PC-3 (cell line): ENCODE results near the gene MYL12B. TPM values are rescaled to one million over a fixed set of nuclear protein-coding genes. Genes with fewer than 3 reads are reported as not detected.

Experiments
- ATAC-seq: fragments of 200-7000 bp; cut with Tn5 transposase; 2 replicates; pipeline ENCODE4 v1.9.1; 2020; ENCODE audit warnings: mild to moderate bottlenecking, moderate library complexity
- BruUV-seq: library from RNA; stranded (reverse); fragments of 400-500 nt; replicated peaks from 2 replicates; lab custom pipeline; 2021; lab: Mats Ljungman, UMichigan
- CTCF ChIA-PET: fragments of 300-600 bp; sonication (Branson Sonifier 250); formaldehyde crosslinking; loops from one replicate; lab custom pipeline; 2022; ENCODE audit warnings: antibody characterized with exemption; lab: Charles Lee
- POLR2A ChIA-PET: fragments of 300-600 bp; sonication (Branson Sonifier 250); formaldehyde crosslinking; loops from one replicate; lab custom pipeline; 2022; ENCODE audit warnings: antibody characterized with exemption; ENCODE audit not compliant: unreplicated experiment; lab: Charles Lee
- DNase-seq: peaks from one replicate; pipeline ENCODE4 v3.0.0-alpha.2; 2015
- H2AFZ ChIP-seq: fragments of 300-600 bp; sonication (generic); 2 replicates; pipeline ENCODE4 v1.6.0; 2016; ENCODE audit warnings: antibody characterized with exemption, low read length
- H3F3A ChIP-seq: fragments of 300-600 bp; sonication (generic); one replicate; pipeline ENCODE4 v1.6.0; 2017; ENCODE audit warnings: antibody characterized with exemption, low read length, control low read depth, mild to moderate bottlenecking; ENCODE audit not compliant: unreplicated experiment
- H3K27ac ChIP-seq: fragments of 300-600 bp; sonication (generic); 2 replicates; pipeline ENCODE4 v1.5.1; 2016; ENCODE audit warnings: mild to moderate bottlenecking, low read length
- H3K27me3 ChIP-seq: fragments of 300-600 bp; sonication (generic); 2 replicates; pipeline ENCODE4 v1.6.1; 2016; ENCODE audit warnings: low read length, mixed read lengths
- H3K36me3 ChIP-seq: fragments of 300-600 bp; sonication (generic); 2 replicates; pipeline ENCODE4 v1.6.1; 2016; ENCODE audit warnings: low read depth, mixed run types, low read length, mixed read lengths
- H3K4me1 ChIP-seq: fragments of 300-600 bp; sonication (generic); 2 replicates; pipeline ENCODE4 v1.5.1; 2016; ENCODE audit warnings: low read length; ENCODE audit not compliant: insufficient read depth
- H3K4me2 ChIP-seq: fragments of 300-600 bp; sonication (generic); 2 replicates; pipeline ENCODE4 v1.6.0; 2016; ENCODE audit warnings: low read length
- H3K4me3 ChIP-seq: fragments of 300-600 bp; sonication (generic); 2 replicates; pipeline ENCODE4 v1.5.1; 2016; ENCODE audit warnings: mild to moderate bottlenecking, low read length, mixed read lengths
- H3K79me2 ChIP-seq: fragments of 300-600 bp; sonication (generic); 2 replicates; pipeline ENCODE4 v1.6.1; 2017; ENCODE audit warnings: low read length, mixed read lengths
- H3K9ac ChIP-seq: fragments of 300-600 bp; sonication (generic); 2 replicates; pipeline ENCODE4 v1.6.0; 2016; ENCODE audit warnings: mild to moderate bottlenecking, low read length
- H3K9me2 ChIP-seq: fragments of 300-600 bp; sonication (generic); replicated peaks from 2 replicates; pipeline ENCODE4 v1.6.1; 2016; ENCODE audit warnings: mixed run types, low read length, mixed read lengths
- H3K9me3 ChIP-seq: fragments of 300-600 bp; sonication (generic); 2 replicates; pipeline ENCODE4 v1.6.1; 2016; ENCODE audit warnings: low read length, mixed read lengths
- H4K20me1 ChIP-seq: fragments of 300-600 bp; sonication (generic); 2 replicates; pipeline ENCODE4 v1.6.1; 2016; ENCODE audit warnings: low read length, mixed read lengths
- EZH2 ChIP-seq: fragments of 300-600 bp; sonication (generic); IDR thresholded peaks from one replicate; pipeline ENCODE4 v1.6.1; 2017; ENCODE audit warnings: antibody characterized with exemption, mild to moderate bottlenecking, low read length; ENCODE audit not compliant: unreplicated experiment
- EZH2phosphoT487 ChIP-seq: fragments of 300-600 bp; sonication (generic); IDR thresholded peaks from 2 replicates; pipeline ENCODE4 v1.6.1; 2018; ENCODE audit warnings: mild to moderate bottlenecking, antibody characterized with exemption, low read length, borderline replicate concordance
- intact Hi-C: fragments of 100-400 bp; cut with micrococcal nuclease; formaldehyde crosslinking; loops from 2 replicates; pipeline ENCODE4 v1.9.0; 2023
- total RNA-seq: library from RNA; depleted of rRNA; stranded (reverse); fragments of >200 nt; gene quantifications from 2 replicates; pipeline ENCODE4 v1.2.3, GENCODE V29; 2014
- TF ChIP-seq, protein P1 (sequence below): fragments of 300-600 bp; sonication (generic); conservative IDR thresholded peaks from 2 replicates; pipeline ENCODE4 v1.5.1; 2017; ENCODE audit warnings: antibody characterized with exemption, low read depth, mild to moderate bottlenecking, low read length

Gene MYL12B
- total RNA-seq, 1 experiment from 2014 or later = 308 TPM

DNA sequence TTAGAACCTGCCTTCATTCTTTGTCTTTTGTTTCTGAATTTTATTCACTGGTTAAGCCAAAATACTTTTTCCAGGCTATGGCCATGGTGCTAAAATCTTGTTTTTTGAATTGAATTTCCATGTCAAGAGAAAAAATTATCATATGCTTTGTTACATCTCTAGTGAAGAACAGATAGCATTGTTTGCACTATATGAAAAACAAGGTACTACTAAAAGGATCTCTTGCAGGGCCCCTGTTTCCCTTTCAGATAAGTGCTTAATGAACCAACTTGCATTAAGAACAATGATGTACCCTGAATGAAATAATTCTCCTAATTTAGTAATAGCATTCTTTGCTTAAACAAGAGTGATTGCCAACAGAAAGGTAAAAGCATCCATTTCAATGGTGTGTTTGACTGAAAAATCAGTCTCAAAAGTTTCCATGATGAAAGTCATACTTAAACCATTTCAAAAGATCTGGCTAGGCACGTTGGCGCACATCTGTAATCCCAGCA is 4.3 kb upstream of the MYL12B start:
- H3K27ac ChIP-seq = peak overlapping the region; percentile 98
- H2AFZ ChIP-seq = no peak overlapping the region
- DNase-seq (no peak), ATAC-seq (no peak)
- intact Hi-C loops = loop anchor here (2.0 kb wide), 1 partner anchor 191 kb away; no protein-coding TSS in a partner anchor
- no peaks in the 10 kb centered on the region for H3K27me3 ChIP-seq
- H3K9me2 ChIP-seq = no peaks in the 10 kb centered on the region
- H3K4me1 ChIP-seq = peaks cover 45% of the 10 kb centered on the region
- peaks cover 8% of the 10 kb centered on the region for H3F3A ChIP-seq
- peaks cover 47% of the 10 kb centered on the region for H3K36me3 ChIP-seq
- CTCF ChIA-PET = no interaction called here
- TF ChIP-seq EZH2phosphoT487 = no peak
- TF ChIP-seq EZH2 = no peak
- TF ChIP-seq, protein P1, sequence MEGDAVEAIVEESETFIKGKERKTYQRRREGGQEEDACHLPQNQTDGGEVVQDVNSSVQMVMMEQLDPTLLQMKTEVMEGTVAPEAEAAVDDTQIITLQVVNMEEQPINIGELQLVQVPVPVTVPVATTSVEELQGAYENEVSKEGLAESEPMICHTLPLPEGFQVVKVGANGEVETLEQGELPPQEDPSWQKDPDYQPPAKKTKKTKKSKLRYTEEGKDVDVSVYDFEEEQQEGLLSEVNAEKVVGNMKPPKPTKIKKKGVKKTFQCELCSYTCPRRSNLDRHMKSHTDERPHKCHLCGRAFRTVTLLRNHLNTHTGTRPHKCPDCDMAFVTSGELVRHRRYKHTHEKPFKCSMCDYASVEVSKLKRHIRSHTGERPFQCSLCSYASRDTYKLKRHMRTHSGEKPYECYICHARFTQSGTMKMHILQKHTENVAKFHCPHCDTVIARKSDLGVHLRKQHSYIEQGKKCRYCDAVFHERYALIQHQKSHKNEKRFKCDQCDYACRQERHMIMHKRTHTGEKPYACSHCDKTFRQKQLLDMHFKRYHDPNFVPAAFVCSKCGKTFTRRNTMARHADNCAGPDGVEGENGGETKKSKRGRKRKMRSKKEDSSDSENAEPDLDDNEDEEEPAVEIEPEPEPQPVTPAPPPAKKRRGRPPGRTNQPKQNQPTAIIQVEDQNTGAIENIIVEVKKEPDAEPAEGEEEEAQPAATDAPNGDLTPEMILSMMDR = no peak
- peaks cover 2% of the 10 kb centered on the region; the same call in 1 of the 2 replicates for H4K20me1 ChIP-seq
- no peaks in the 10 kb centered on the region for H3K9me3 ChIP-seq
- peak overlapping the region; percentile 33 for H3K9ac ChIP-seq
- BruUV-seq = TSS peak; percentile 28
- H3K4me2 ChIP-seq = peak overlapping the region; percentile 86
- H3K4me3 ChIP-seq = no peak overlapping the region
- POLR2A ChIA-PET = interaction anchor here (0.6 kb wide), 1 partner anchor 8 kb away, joined by 6 read pairs; no protein-coding TSS in a partner anchor
- peaks cover 58% of the 10 kb centered on the region for H3K79me2 ChIP-seq

DNA sequence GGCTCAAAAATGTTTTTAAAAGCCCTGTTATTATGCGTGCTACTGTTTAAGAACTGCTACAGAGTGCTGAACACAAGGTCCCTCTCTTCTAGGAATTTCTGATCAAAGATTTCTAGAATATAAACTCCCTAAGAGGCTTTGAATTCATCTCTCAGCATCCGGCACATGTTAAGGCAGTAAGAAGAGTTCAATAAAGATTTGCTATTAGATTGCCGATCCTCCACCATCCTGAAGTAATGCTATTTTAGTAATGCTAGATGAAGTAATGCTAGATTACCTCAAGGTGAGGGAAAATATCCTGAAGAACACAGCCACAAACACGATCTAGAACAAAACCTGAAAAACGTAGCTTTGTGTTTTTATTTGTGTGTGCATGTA is 949 bp upstream of the MYL12B start:
- ChIA-PET POLR2A (interaction anchor here (0.7 to 1.0 kb wide), 4 partner anchors 10 to 358 kb away, joined by 3 to 9 read pairs (median 5); no protein-coding TSS in a partner anchor), CTCF (no interaction called here)
- BruUV-seq = no TSS peak
- peaks cover 70% of the 10 kb centered on the region for H3K79me2 ChIP-seq
- TF ChIP-seq, protein P1 = no peak
- TF ChIP-seq EZH2 (no peak), EZH2phosphoT487 (no peak)
- peak overlapping the region; percentile 97 for H3K9ac ChIP-seq
- ATAC-seq (no peak), DNase-seq (no peak)
- no peaks in the 10 kb centered on the region for H3K9me2 ChIP-seq
- intact Hi-C loops = loop anchor here (1.0 to 5.0 kb wide), 2 partner anchors 14 to 341 kb away; partner anchors contain the start of gene MYL12A
- H2AFZ ChIP-seq = peak overlapping the region; percentile 89
- peaks cover 6% of the 10 kb centered on the region for H3F3A ChIP-seq
- H3K27ac ChIP-seq = peak overlapping the region; percentile 87
- peaks cover 16% of the 10 kb centered on the region for H3K36me3 ChIP-seq
- peaks cover 53% of the 10 kb centered on the region for H3K4me1 ChIP-seq
- peak overlapping the region; percentile 86 for H3K4me3 ChIP-seq
- peak overlapping the region; percentile 86 for H3K4me2 ChIP-seq
- H3K9me3 ChIP-seq = no peaks in the 10 kb centered on the region
- no peaks in the 10 kb centered on the region for H3K27me3 ChIP-seq
- peaks cover 35% of the 10 kb centered on the region for H4K20me1 ChIP-seq
